Measurements from ENCODE around the gene KIF5C.

KIF5C gene

DNA sequence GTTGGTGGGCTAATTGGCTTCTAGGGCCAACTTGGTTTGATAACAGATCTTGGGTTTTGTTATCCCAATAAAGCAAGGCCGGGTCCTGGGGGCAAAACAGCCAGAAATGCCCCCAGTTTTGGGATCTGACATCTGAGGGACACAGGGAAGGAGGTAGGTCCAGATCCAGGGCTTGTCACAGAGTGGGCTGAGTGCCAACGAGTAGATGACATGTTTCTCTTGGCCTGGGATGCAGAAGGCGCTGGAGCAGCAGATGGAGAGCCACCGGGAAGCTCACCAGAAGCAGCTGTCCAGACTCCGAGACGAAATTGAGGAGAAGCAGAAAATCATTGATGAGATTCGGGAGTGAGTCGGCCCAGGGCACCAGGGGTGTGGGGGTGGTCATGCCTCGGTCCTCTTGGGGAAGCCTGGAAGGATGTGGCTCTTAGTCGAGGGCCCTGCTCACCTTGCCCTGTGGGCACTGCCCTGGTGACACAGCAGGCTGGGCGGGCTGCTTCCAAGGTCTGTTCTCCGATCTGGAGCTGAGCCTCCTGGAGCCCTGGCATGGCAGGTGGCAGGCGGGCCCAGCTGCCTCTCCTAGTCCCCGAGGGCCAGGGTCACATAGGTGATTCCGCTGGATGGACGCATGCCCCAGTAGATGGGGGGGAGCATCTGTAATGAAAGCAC lies 123.3 kb downstream of the KIF5C start:
- no peak for DNase-seq

GRCh38 chr2:148998831-148999200 lies 123.8 kb downstream of the KIF5C start:
- DNase-seq, result no peak

DNA sequence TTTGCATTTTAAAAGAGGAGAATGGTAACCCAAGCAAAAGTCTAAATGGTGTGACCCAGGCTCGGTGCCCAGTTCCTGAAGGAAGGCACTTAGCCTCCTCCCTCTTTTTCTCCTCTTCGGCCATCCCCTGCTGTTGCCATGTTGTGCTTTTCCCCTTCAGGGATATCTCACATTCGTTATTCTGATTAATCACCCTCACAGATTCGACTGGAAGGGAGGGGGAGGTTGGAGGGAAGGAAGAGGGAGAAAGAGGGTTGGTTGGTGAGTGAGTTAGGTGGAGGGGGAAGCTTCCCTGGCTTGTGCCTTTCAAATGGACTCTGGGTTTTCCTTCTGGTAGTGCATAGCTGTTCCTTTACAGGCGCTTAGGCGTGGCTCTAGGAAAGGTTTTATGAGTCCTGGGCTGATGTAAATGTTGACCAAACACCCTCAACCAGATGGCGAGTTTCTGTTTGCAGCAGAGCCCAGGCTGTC lies 124.5 kb downstream of the KIF5C start:
- no peak for DNase-seq

DNA sequence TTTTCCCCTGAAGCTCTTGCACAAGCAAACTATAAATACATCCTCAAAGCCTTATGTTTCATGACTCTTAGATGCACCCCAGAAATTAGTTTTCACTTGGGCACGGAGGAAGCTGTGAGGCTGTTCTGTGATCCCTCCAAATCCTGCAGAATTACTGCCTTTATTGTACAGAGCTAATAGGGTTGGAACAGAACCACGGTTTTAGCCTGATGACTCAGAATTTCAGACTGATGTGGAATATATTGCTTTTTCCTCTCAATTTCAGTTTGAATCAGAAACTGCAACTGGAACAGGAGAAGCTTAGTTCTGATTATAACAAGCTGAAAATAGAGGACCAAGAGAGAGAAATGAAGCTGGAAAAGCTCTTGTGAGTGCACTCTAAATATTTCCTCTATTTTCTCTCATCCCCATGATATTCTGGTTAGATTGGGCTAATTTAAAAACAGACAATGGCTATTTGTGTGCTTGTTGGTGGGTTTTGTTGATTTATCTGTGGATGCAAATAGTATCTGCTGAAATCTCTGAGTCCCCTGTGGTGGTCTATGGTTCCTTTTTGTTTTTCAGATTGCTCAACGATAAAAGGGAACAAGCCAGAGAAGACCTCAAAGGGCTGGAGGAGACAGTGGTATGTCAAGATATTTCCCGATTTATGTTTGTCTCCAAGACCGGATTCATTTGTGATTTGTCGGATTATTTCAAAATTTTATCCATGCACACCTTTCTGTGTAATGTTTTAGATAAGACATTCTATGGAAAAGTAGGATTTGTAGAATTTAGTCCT lies 125.3 kb downstream of the KIF5C start:
- no peak for DNase-seq

- DNase-seq, result no peak
Observed at GRCh38 chr2:149001496-149001895, 126.5 kb downstream of the KIF5C start.

DNA sequence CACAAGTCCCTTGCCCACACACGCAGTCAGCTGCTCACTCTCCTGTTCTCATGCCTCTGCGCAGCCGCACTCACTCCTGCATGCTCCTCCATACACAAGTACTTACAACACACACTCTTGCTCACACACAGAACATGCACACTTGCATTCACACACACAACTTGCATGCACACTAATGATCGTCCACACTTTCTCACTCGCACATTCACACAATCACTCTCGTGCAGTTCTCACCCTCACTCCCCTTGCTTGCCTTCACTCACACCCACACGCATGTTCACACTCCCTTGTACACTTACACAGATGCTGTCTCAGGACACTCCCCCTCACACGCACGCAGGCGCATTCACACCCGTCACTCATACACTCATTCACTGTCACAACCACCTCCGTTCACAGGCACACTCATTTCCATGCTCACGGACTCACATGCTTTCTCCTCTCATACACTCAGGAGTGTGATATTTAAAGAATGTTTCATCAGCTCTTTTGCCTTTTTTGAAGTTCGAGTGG lies 127.4 kb downstream of the KIF5C start:
- no peak for DNase-seq

DNA sequence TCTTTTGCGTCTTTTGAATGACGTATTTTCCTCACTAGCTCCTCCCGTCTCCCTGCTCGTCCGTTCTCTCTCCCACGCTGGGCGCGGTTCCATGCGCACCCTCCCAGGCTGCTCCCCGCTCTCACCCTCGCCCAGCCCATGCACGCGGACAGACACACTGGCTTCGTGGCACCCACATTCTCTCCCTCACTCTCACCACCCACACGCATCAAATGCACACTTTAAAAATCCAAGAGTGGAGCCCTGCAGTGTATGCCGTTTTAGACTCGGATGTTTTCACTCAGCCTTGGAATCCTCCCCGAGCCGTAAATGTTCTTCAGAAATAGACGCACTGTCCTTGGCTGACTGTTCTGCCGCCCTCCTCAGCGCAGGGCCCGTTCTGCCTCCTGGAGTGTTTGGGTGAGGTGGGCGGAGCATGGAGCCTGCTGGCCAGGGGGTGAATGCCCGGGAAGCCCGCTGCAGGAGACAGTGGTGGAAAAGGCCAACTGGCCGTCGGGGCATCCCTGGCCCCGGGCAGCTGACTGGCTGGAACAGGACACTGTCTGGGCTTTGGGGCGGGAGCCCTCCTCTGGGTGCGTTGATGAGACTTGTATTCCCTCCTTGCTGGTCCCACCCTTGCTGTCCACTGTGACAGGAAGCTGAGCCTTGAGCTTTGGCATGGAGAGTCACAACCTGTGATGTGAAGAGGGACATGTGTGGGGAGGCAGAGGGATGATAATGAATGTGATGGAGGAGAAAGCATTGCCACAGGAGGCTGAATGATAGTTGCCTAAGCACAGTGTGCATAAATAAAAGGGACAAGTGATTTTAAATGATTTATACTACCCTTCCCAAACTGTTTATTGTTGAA lies 128.1 kb downstream of the KIF5C start:
- DNase-seq, result no peak

DNA sequence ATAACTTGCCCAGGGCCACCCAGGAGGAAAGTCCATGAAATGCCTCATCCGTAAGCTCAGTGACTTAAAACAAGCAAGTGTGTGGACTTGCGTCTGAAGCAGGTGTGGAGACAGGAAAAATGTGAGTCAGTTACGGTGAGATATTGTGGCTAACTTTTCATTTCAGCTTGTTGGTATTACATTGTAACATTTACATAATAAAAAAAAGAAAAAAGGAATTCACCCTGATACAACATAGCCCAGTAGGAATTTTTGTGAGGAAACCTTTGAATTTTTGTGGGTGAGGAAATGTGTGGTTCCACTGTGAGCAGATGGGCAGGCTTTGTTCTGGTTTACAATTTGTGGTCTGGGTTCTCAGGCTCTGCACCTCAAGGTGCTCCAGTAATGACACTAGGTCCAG lies 129.8 kb downstream of the KIF5C start:
- no peak for DNase-seq

- DNase-seq, result no peak
Observed at GRCh38 chr2:149005471-149006077, 130.5 kb downstream of the KIF5C start.

GRCh38 chr2:149006883-149007543 lies 132.0 kb downstream of the KIF5C start:
- no peak for DNase-seq

GRCh38 chr2:149008381-149008780 lies 133.4 kb downstream of the KIF5C start:
- no peak for DNase-seq

DNA sequence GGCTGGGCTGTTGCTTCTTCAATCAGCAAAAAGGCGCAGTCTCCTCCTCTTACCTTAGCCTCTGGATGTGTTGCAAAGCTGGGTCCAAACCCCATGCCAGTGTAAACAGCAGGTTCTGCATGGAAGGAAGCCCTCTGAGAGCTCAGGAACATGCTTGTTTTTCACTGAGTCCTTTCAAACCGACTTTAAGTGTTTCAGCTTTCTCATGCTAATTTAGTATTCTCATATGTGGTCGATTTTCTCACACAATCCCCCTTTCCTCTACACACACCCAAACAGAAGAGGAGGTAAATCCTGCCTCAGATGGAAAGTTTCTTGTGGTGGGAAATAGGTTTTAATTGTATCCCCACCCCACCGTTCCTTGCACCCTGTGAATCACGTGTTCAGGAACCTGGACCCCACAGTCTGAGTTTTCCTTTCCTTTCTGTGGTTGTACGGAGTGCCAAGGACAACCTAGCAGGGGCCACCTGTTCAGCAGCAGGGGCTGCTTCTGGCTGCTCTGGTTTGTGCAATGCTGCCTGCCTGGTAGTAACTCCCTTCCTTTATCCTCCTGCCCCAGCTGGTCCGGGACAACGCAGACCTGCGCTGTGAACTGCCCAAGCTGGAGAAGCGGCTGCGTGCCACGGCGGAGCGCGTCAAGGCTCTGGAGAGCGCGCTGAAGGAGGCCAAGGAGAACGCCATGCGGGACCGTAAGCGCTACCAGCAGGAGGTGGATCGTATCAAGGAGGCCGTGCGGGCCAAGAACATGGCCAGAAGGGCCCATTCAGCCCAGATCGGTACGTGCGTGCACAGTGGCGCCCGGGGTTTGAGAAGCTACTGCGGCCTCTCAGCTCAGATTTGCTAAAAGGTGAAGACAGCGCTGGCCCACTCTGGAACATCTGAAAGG lies 134.8 kb downstream of the KIF5C start:
- no peak for DNase-seq

GRCh38 chr2:149012545-149012944 lies 137.5 kb downstream of the KIF5C start:
- DNase-seq, result no peak

GRCh38 chr2:149015501-149015900 lies 140.5 kb downstream of the KIF5C start:
- no peak for DNase-seq

DNA sequence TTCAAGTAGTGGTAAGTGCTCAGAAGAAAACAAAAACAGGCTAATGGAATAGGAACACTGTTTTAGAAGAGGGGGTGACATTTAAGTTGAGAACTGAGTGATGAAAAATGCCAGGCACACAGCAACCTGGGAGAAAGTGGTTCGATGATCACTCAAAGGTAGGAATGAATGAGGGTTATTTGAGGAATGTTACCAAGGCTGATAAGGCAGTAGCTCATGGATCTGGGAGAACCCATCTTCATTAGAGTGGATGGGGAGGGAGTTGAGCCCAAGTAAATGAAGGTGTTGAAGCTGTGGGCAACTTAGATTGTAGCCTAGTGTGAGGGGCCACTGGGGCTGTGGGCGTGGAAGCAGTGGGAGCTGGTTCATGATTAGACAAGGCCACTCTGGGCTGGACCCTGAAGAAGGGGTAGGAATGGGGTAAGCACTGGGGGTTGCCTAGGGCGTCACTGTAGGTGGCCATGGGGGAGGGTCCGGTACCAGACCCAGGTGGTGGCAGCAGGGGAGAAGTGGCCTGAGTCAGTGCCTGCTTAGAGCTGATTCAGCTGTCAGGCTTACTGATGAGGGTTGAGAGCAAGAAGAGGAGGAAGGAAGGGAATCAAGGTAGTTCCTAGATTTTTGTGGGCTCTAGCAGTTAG lies 141.0 kb downstream of the KIF5C start:
- no peak for DNase-seq

GRCh38 chr2:149017116-149017985 lies 142.3 kb downstream of the KIF5C start:
- DNase-seq, result no peak

GRCh38 chr2:149018981-149019380 lies 144.0 kb downstream of the KIF5C start:
- DNase-seq, result no peak

GRCh38 chr2:149019768-149020167 lies 144.7 kb downstream of the KIF5C start:
- DNase-seq, result no peak

DNA sequence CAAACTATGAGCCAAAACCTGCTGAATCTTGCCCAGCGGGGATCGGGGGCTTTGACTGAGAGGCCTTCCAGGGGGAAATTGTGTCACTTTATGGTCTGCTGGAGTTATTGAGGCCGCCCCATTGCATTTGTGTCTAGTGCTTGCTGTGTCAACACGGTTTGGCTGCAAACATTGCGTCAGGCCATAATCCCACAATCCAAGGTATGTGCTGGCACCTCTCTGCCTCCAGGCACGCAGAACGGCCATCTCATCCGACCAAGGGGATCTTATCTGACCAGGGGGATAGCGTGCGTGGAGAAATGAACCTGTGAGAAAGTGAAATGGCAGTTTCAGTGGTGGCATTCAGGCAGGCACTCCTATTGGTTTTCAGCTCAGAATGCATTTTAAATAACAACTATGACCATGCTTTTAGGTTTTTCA lies 145.4 kb downstream of the KIF5C start:
- DNase-seq, result no peak

- no peak for DNase-seq
Observed at GRCh38 chr2:149021271-149021719, 146.3 kb downstream of the KIF5C start.
